Measurements from ENCODE around the gene FADS2.

The FADS2 gene

DNA sequence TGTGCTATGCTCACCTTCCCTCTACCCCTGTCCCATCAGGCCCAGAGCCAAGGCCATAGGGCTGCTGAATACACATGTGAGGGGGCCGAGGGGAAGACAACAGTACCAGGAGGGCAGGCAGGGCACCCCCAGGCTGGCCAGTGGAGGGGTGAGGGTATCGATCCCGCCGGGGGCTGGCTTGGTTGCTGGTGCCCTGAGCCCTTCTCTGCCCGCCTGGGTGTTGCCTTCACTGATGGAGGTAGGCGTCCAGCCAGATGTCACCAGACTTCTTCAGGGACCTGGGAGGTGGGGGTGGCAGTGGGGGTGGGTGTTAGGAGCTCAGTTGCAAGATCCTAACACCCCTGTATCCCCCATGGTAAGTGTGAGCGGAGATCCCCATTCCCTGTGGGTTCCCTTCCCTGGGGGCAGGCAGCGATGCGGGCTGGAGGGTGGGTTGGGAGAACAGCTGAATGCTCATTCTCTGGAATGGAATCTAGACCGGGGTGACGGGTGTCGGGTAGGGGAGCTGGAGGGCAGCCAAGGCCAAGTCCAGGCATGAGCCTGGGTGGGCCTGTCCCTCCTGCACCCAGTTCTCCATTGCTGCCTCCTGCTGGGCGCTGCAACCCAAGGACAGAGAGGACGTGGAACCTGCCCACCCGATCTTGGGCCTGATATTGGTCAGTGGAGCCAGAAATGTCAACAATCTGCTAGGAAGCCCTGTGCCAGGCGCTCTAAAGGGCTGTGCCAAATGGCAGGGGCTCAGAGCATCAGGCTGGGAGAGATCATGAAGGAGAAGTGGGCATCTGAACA is 45.7 kb downstream of the FADS2 start:
- ChIA-PET POLR2A (interaction anchor here (1.4 kb wide), 1 partner anchor 76 kb away, joined by 3 read pairs; the partner anchor contains the start of gene BEST1), CTCF (interaction anchor here (0.6 to 1.0 kb wide), 2 partner anchors 8 to 190 kb away, joined by 3 to 4 read pairs; no protein-coding TSS in a partner anchor)
- TF ChIP-seq LEF1 (IDR thresholded peaks at IDR 0.05; ENCODE audit: borderline replicate concordance) (no peak), SUZ12 (IDR thresholded peaks at IDR 0.05) (no peak), FOXM1 (IDR thresholded peaks at IDR 0.05; ENCODE audit: borderline replicate concordance) (no peak), TARDBP (IDR thresholded peaks at IDR 0.05) (no peak), FOXA1 (IDR thresholded peaks at IDR 0.05) (no peak), ARNT (IDR thresholded peaks at IDR 0.05) (no peak), SP1 (IDR thresholded peaks at IDR 0.05) (no peak), ELF4 (IDR thresholded peaks at IDR 0.05) (no peak), HDGF (IDR thresholded peaks at IDR 0.05; ENCODE audit: borderline replicate concordance) (no peak), BHLHE40 (IDR thresholded peaks at IDR 0.05; ENCODE audit: borderline replicate concordance) (no peak), L3MBTL2 (conservative IDR thresholded peaks at IDR 0.05) (no peak), ZNF384 (IDR thresholded peaks at IDR 0.05) (no peak)
- no peak for DNase-seq (ENCODE audit: extremely low spot score)

DNA sequence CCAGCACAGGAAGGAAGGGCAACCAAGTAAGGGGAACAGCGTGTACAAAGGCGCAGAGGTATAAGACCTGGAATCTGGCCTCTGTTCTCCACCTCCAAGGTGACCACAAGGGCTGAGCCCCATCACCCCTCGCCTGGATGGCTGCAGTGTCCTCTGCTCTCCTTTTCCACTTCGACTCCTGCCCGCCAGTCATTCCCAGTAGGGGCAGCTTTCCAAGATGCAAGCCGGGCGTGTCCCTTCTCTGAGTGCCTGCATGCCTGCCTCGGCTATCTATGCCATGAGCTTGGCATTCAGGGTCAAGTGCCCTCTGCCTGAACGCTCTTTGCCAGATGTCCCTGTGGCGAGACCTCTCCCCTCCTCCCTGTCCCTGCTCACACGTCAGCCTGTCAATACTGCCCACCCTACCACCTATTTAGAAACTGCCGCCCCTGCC is 46.3 kb downstream of the FADS2 start:
- TF ChIP-seq FOXK2 (IDR thresholded peaks at IDR 0.05) = no peak
- TF ChIP-seq SP1 (IDR thresholded peaks at IDR 0.05) = no peak
- TF ChIP-seq FOXM1 (IDR thresholded peaks at IDR 0.05; ENCODE audit: borderline replicate concordance) = no peak
- no peak for TF ChIP-seq SUZ12 (IDR thresholded peaks at IDR 0.05)
- TF ChIP-seq TARDBP (IDR thresholded peaks at IDR 0.05) = no peak
- TF ChIP-seq ARNT (IDR thresholded peaks at IDR 0.05) = no peak
- ChIA-PET POLR2A (interaction anchor here (1.4 kb wide), 1 partner anchor 75 kb away, joined by 3 read pairs; the partner anchor contains the start of gene BEST1), CTCF (interaction anchor here (0.7 to 1.5 kb wide), 3 partner anchors 8 to 233 kb away, joined by 3 to 4 read pairs (median 3); no protein-coding TSS in a partner anchor)
- DNase-seq (ENCODE audit: extremely low spot score) = no peak

- CTCF ChIA-PET = interaction anchor here (0.6 to 1.5 kb wide), 4 partner anchors 8 to 232 kb away, joined by 3 to 4 read pairs (median 3); no protein-coding TSS in a partner anchor
- no peak for DNase-seq (ENCODE audit: extremely low spot score)
- POLR2A ChIA-PET = interaction anchor here (1.4 kb wide), 1 partner anchor 75 kb away, joined by 3 read pairs; the partner anchor contains the start of gene BEST1
- TF ChIP-seq CTBP1 (IDR thresholded peaks at IDR 0.05; ENCODE audit: borderline replicate concordance) = no peak
Observed at GRCh38 chr11:61874853-61875252, 46.8 kb downstream of the FADS2 start.

DNA sequence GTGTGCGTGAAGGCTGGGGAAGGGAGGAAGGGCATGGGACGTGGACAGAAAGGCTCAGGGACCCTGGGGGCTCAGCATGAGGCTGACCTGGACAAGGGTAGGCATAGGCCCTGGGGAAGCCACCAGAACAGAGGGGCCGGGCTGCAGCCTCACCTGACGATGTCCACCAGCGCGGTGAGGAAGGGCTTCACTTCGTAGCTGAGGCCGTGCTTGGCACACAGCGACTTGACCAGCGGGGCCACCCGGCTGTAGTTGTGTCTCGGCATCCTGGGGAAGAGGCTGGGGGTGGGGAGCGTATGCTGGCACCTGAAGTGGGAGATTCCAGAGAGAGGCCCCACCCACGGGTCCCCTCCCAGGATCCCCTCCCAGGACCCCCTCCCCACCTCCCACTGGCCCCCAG is 47.6 kb downstream of the FADS2 start:
- POLR2A ChIA-PET = no interaction called here
- CTCF ChIA-PET = interaction anchor here (1.5 kb wide), 1 partner anchor 9 kb away, joined by 3 read pairs; no protein-coding TSS in a partner anchor
- no peak for TF ChIP-seq ELF4 (IDR thresholded peaks at IDR 0.05)
- no peak for TF ChIP-seq ZNF384 (IDR thresholded peaks at IDR 0.05)
- TF ChIP-seq FOXK2 (IDR thresholded peaks at IDR 0.05) = no peak
- TF ChIP-seq TARDBP (IDR thresholded peaks at IDR 0.05) = no peak
- TF ChIP-seq LEF1 (IDR thresholded peaks at IDR 0.05; ENCODE audit: borderline replicate concordance) = no peak
- no peak for TF ChIP-seq L3MBTL2 (conservative IDR thresholded peaks at IDR 0.05)
- no peak for TF ChIP-seq BHLHE40 (IDR thresholded peaks at IDR 0.05; ENCODE audit: borderline replicate concordance)
- TF ChIP-seq FOXA1 (IDR thresholded peaks at IDR 0.05) = no peak
- no peak for DNase-seq (ENCODE audit: extremely low spot score)

GRCh38 chr11:61879152-61879551 is 51.1 kb downstream of the FADS2 start:
- POLR2A ChIA-PET = no interaction called here
- DNase-seq (ENCODE audit: extremely low spot score) = no peak
- TF ChIP-seq NFRKB (IDR thresholded peaks at IDR 0.05) (no peak), ARNT (IDR thresholded peaks at IDR 0.05) (no peak), ZNF384 (IDR thresholded peaks at IDR 0.05) (no peak), SUZ12 (IDR thresholded peaks at IDR 0.05) (no peak), SP1 (IDR thresholded peaks at IDR 0.05) (no peak), HDGF (IDR thresholded peaks at IDR 0.05; ENCODE audit: borderline replicate concordance) (no peak), LEF1 (IDR thresholded peaks at IDR 0.05; ENCODE audit: borderline replicate concordance) (no peak), CTBP1 (IDR thresholded peaks at IDR 0.05; ENCODE audit: borderline replicate concordance) (no peak), L3MBTL2 (conservative IDR thresholded peaks at IDR 0.05) (no peak), BHLHE40 (IDR thresholded peaks at IDR 0.05; ENCODE audit: borderline replicate concordance) (no peak), FOXK2 (IDR thresholded peaks at IDR 0.05) (no peak), FOXM1 (IDR thresholded peaks at IDR 0.05; ENCODE audit: borderline replicate concordance) (no peak), TARDBP (IDR thresholded peaks at IDR 0.05) (no peak), FOXA1 (IDR thresholded peaks at IDR 0.05) (no peak)
- TF ChIP-seq, protein P1, sequence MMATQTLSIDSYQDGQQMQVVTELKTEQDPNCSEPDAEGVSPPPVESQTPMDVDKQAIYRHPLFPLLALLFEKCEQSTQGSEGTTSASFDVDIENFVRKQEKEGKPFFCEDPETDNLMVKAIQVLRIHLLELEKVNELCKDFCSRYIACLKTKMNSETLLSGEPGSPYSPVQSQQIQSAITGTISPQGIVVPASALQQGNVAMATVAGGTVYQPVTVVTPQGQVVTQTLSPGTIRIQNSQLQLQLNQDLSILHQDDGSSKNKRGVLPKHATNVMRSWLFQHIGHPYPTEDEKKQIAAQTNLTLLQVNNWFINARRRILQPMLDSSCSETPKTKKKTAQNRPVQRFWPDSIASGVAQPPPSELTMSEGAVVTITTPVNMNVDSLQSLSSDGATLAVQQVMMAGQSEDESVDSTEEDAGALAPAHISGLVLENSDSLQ (IDR thresholded peaks at IDR 0.05) = no peak
- CTCF ChIA-PET = interaction anchor here (1.4 kb wide), 1 partner anchor 203 kb away, joined by 5 read pairs; no protein-coding TSS in a partner anchor

- DNase-seq (ENCODE audit: extremely low spot score) = no peak
- no peak for TF ChIP-seq FOXK2 (IDR thresholded peaks at IDR 0.05)
- TF ChIP-seq FOXM1 (IDR thresholded peaks at IDR 0.05; ENCODE audit: borderline replicate concordance) = no peak
- CTCF ChIA-PET = interaction anchor here (1.4 kb wide), 1 partner anchor 202 kb away, joined by 5 read pairs; no protein-coding TSS in a partner anchor
- POLR2A ChIA-PET = no interaction called here
Observed at GRCh38 chr11:61880031-61880430, 51.9 kb downstream of the FADS2 start.

- no peak for DNase-seq (ENCODE audit: extremely low spot score)
- no peak for TF ChIP-seq TARDBP (IDR thresholded peaks at IDR 0.05)
- TF ChIP-seq FOXK2 (IDR thresholded peaks at IDR 0.05) = no peak
- no peak for TF ChIP-seq NFRKB (IDR thresholded peaks at IDR 0.05)
- TF ChIP-seq ZNF384 (IDR thresholded peaks at IDR 0.05) = no peak
- TF ChIP-seq ELF4 (IDR thresholded peaks at IDR 0.05) = no peak
- TF ChIP-seq FOXM1 (IDR thresholded peaks at IDR 0.05; ENCODE audit: borderline replicate concordance) = no peak
- no peak for TF ChIP-seq SP1 (IDR thresholded peaks at IDR 0.05)
- TF ChIP-seq BHLHE40 (IDR thresholded peaks at IDR 0.05; ENCODE audit: borderline replicate concordance) = no peak
- TF ChIP-seq, protein P1 (IDR thresholded peaks at IDR 0.05) = no peak
- CTCF ChIA-PET = interaction anchor here (0.7 to 1.4 kb wide), 3 partner anchors 19 to 663 kb away, joined by 3 to 5 read pairs (median 5); no protein-coding TSS in a partner anchor
- POLR2A ChIA-PET = interaction anchor here (1.0 kb wide), 1 partner anchor 88 kb away, joined by 5 read pairs; the partner anchor contains the start of genes FEN1 and TMEM258
Observed at GRCh38 chr11:61880454-61880853, 52.4 kb downstream of the FADS2 start.

Measured in HEK293T (cell line).